ENCODE results near the gene PDE4D.

DNA sequence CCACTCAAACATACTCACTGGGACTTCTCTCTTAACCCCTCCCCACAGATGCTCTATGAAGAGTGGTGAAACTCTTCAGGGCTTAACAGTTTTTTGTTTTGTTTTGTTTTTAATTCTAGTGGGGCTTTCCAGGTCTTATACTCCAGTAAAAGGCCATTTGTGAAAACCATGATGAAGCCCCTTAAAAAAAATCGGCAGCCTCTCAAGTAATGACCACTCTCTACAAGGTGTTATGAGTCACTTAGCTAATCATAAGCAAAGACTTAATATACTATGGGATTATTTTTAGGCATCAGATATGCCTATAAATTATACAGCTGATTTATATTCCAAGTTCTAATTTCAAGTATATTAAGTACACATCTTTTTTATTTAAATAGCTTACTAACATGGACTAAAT is 702.8 kb downstream of the PDE4D start:
- TF ChIP-seq, protein P1, sequence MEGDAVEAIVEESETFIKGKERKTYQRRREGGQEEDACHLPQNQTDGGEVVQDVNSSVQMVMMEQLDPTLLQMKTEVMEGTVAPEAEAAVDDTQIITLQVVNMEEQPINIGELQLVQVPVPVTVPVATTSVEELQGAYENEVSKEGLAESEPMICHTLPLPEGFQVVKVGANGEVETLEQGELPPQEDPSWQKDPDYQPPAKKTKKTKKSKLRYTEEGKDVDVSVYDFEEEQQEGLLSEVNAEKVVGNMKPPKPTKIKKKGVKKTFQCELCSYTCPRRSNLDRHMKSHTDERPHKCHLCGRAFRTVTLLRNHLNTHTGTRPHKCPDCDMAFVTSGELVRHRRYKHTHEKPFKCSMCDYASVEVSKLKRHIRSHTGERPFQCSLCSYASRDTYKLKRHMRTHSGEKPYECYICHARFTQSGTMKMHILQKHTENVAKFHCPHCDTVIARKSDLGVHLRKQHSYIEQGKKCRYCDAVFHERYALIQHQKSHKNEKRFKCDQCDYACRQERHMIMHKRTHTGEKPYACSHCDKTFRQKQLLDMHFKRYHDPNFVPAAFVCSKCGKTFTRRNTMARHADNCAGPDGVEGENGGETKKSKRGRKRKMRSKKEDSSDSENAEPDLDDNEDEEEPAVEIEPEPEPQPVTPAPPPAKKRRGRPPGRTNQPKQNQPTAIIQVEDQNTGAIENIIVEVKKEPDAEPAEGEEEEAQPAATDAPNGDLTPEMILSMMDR (IDR thresholded peaks at IDR 0.05), result no peak
- TF ChIP-seq POLR2A (IDR thresholded peaks at IDR 0.05), result no peak

All from heart left ventricle (tissue), 13 donors.